Neural progenitor cell (in vitro differentiated cells): ENCODE results near the gene DCTN4. TPM values are rescaled to one million over a fixed set of nuclear protein-coding genes. Genes with fewer than 3 reads are reported as not detected.
A peak's percentile ranks its signal among the peaks of the same experiment; 100 is the strongest.

Experiments
- DNase-seq: peaks from one replicate; pipeline ENCODE4 v3.0.0-alpha.2; 2016; ENCODE audit warnings: low spot score
- H2AFZ ChIP-seq: fragments of 200-600 bp; sonication (generic); replicated peaks from 2 replicates; pipeline ENCODE4 v1.6.1; 2016; ENCODE audit warnings: antibody characterized with exemption
- H3F3A ChIP-seq: fragments of 200-600 bp; sonication (generic); 2 replicates; pipeline ENCODE4 v1.6.1; 2016; ENCODE audit warnings: antibody characterized with exemption, low read depth
- H3K27ac ChIP-seq: fragments of 200-600 bp; sonication (generic); 2 replicates; pipeline ENCODE4 v1.5.1; 2016; ENCODE audit warnings: mild to moderate bottlenecking
- H3K27me3 ChIP-seq: fragments of 200-600 bp; sonication (generic); 2 replicates; pipeline ENCODE4 v1.6.1; 2016; ENCODE audit warnings: mild to moderate bottlenecking, moderate library complexity
- H3K36me3 ChIP-seq: fragments of 200-600 bp; sonication (generic); 2 replicates; pipeline ENCODE4 v1.5.1; 2016
- H3K4me1 ChIP-seq: fragments of 200-600 bp; sonication (generic); 2 replicates; pipeline ENCODE4 v1.6.1; 2016; ENCODE audit warnings: mixed run types
- H3K4me2 ChIP-seq: fragments of 200-600 bp; sonication (generic); 2 replicates; pipeline ENCODE4 v1.6.1; 2016
- H3K4me3 ChIP-seq: fragments of 200-600 bp; sonication (generic); 2 replicates; pipeline ENCODE4 v1.5.1; 2016
- H3K79me2 ChIP-seq: fragments of 200-600 bp; sonication (generic); 2 replicates; pipeline ENCODE4 v1.6.1; 2016; ENCODE audit warnings: low read depth
- H3K9ac ChIP-seq: fragments of 200-600 bp; sonication (generic); 2 replicates; pipeline ENCODE4 v1.6.1; 2016
- H3K9me3 ChIP-seq: fragments of 200-600 bp; sonication (generic); 2 replicates; pipeline ENCODE4 v1.5.1; 2016; ENCODE audit warnings: low read depth
- H4K20me1 ChIP-seq: fragments of 200-600 bp; sonication (generic); 2 replicates; pipeline ENCODE4 v1.6.1; 2016; ENCODE audit warnings: low read depth
- H3K27ac Mint-ChIP-seq: 3 replicates; pipeline ENCODE4 v1.8.0; 2021; ENCODE audit warnings: mixed read lengths
- H3K27me3 Mint-ChIP-seq: 2 replicates; pipeline ENCODE4 v1.8.0; 2022; ENCODE audit warnings: low read depth, mild to moderate bottlenecking, inconsistent platforms, moderate library complexity, mixed read lengths; ENCODE audit not compliant: insufficient read depth
- H3K36me3 Mint-ChIP-seq: 3 replicates; pipeline ENCODE4 v1.8.0; 2021; ENCODE audit warnings: mixed read lengths
- H3K4me1 Mint-ChIP-seq: 3 replicates; pipeline ENCODE4 v1.8.0; 2021; ENCODE audit warnings: mixed read lengths
- H3K4me3 Mint-ChIP-seq: 3 replicates; pipeline ENCODE4 v1.8.0; 2021; ENCODE audit warnings: mild to moderate bottlenecking, moderate library complexity, mixed read lengths
- H3K9me3 Mint-ChIP-seq: 3 replicates; pipeline ENCODE4 v1.8.0; 2020; ENCODE audit warnings: mixed read lengths
- CTCF ChIP-seq: fragments of 200-600 bp; sonication (generic); IDR thresholded peaks from 2 replicates; pipeline ENCODE4 v1.5.1; 2017; ENCODE audit warnings: antibody characterized with exemption, mild to moderate bottlenecking
- EZH2 ChIP-seq: fragments of 200-600 bp; sonication (generic); IDR thresholded peaks from 2 replicates; pipeline ENCODE4 v1.6.1; 2017; ENCODE audit warnings: antibody characterized with exemption, mild to moderate bottlenecking, moderate library complexity
- EZH2phosphoT487 ChIP-seq: fragments of 200-600 bp; sonication (generic); IDR thresholded peaks from 2 replicates; pipeline ENCODE4 v1.6.1; 2017; ENCODE audit warnings: antibody characterized with exemption
- total RNA-seq: library from RNA; depleted of rRNA; stranded (reverse); fragments of >200 nt; gene quantifications from 2 replicates; pipeline ENCODE4 v1.2.3, GENCODE V29; 2015; ENCODE audit warnings: low replicate concordance

The DCTN4 gene
- total RNA-seq, 1 donor from 2014 or later, result 65.8 TPM

- H3K27me3 Mint-ChIP-seq, result peaks cover 6% of the 10 kb centered on the region
- peaks cover 2% of the 10 kb centered on the region for H3K9me3 Mint-ChIP-seq
- Histone ChIP-seq H3K36me3 (no peaks in the 10 kb centered on the region), H4K20me1 (no peaks in the 10 kb centered on the region), H3K27ac (no peak overlapping the region), H3K4me1 (peaks cover 30% of the 10 kb centered on the region), H3K9me3 (no peaks in the 10 kb centered on the region), H3K4me2 (peak overlapping the region; percentile 89), H3K79me2 (peaks cover 27% of the 10 kb centered on the region), H3K9ac (no peak overlapping the region), H2AFZ (no peak overlapping the region), H3F3A (peaks cover 27% of the 10 kb centered on the region), H3K4me3 (peak overlapping the region; percentile 26), H3K27me3 (peaks cover 8% of the 10 kb centered on the region)
- peaks cover 18% of the 10 kb centered on the region for H3K4me1 Mint-ChIP-seq
- TF ChIP-seq CTCF, result no peak
- no peak for TF ChIP-seq EZH2
- TF ChIP-seq EZH2phosphoT487, result no peak
- H3K27ac Mint-ChIP-seq, result no peak overlapping the region
- DNase-seq, result no peak
- H3K4me3 Mint-ChIP-seq, result peak overlapping the region; percentile 63
- H3K36me3 Mint-ChIP-seq, result no peaks in the 10 kb centered on the region
Observed at GRCh38 chr5:150780187-150780692, 21.4 kb upstream of the DCTN4 start.

GRCh38 chr5:150779397-150780186 is 20.8 kb upstream of the DCTN4 start:
- Histone ChIP-seq H3K9ac (no peak overlapping the region), H3K9me3 (no peaks in the 10 kb centered on the region), H3F3A (peaks cover 27% of the 10 kb centered on the region), H2AFZ (peak overlapping the region; percentile 94), H3K4me3 (peak overlapping the region; percentile 72), H3K27ac (no peak overlapping the region), H3K36me3 (no peaks in the 10 kb centered on the region), H3K27me3 (peaks cover 8% of the 10 kb centered on the region), H4K20me1 (no peaks in the 10 kb centered on the region), H3K4me2 (peak overlapping the region; percentile 89), H3K79me2 (peaks cover 21% of the 10 kb centered on the region), H3K4me1 (peaks cover 30% of the 10 kb centered on the region)
- peaks cover 6% of the 10 kb centered on the region for H3K27me3 Mint-ChIP-seq
- TF ChIP-seq EZH2 (no peak), EZH2phosphoT487 (no peak), CTCF (no peak)
- no peaks in the 10 kb centered on the region for H3K36me3 Mint-ChIP-seq
- H3K9me3 Mint-ChIP-seq, result no peaks in the 10 kb centered on the region
- peaks cover 18% of the 10 kb centered on the region for H3K4me1 Mint-ChIP-seq
- peak overlapping the region; percentile 96 for H3K4me3 Mint-ChIP-seq
- no peak for DNase-seq
- H3K27ac Mint-ChIP-seq, result no peak overlapping the region

- Histone ChIP-seq H2AFZ (peak within 1 kb of the TSS; percentile 94), H3K79me2 (peaks cover 14% of the 10 kb centered on the region), H3K27ac (no peak within 1 kb of the TSS), H3F3A (peaks cover 22% of the 10 kb centered on the region), H3K4me2 (peak within 1 kb of the TSS; percentile 89), H3K27me3 (peaks cover 8% of the 10 kb centered on the region), H3K4me3 (peak within 1 kb of the TSS; percentile 72), H3K36me3 (no peaks in the 10 kb centered on the region), H3K4me1 (peaks cover 30% of the 10 kb centered on the region), H3K9me3 (no peaks in the 10 kb centered on the region), H3K9ac (peak within 1 kb of the TSS; percentile 25), H4K20me1 (no peaks in the 10 kb centered on the region)
- Mint-ChIP-seq H3K36me3 (no peaks in the 10 kb centered on the region), H3K9me3 (no peaks in the 10 kb centered on the region), H3K4me3 (peak within 1 kb of the TSS; percentile 96), H3K4me1 (peaks cover 26% of the 10 kb centered on the region), H3K27ac (peak within 1 kb of the TSS; percentile 94), H3K27me3 (peaks cover 6% of the 10 kb centered on the region)
- TF ChIP-seq EZH2 (peak; percentile 26), EZH2phosphoT487 (no peak), CTCF (peak; percentile 52)
- peak; percentile 93 for DNase-seq
Observed at GRCh38 chr5:150778517-150779396, 19.9 kb upstream of the DCTN4 start, which contains the start of gene SMIM3. SMIM3 (plus strand) TSS chr5:150778757; CDS start chr5:150795441, 16,684 bp downstream.
